Smooth muscle cell (in vitro differentiated cells): Measurements from ENCODE around the gene ITGB7. TPM values are rescaled to one million over a fixed set of nuclear protein-coding genes. Genes with fewer than 3 reads are reported as not detected.
A peak's percentile ranks its signal among the peaks of the same experiment; 100 is the strongest.

Experiments used
- DNase-seq: peaks from one replicate; lab custom pipeline; 2025; ENCODE audit not compliant: unreplicated experiment; lab: John Stamatoyannopoulos, UW
- H2AFZ ChIP-seq: fragments of 200-600 bp; sonication (generic); 2 replicates; pipeline ENCODE4 v1.6.0; 2016; ENCODE audit warnings: antibody characterized with exemption, low read depth, mild to moderate bottlenecking
- H3F3A ChIP-seq: fragments of 200-600 bp; sonication (generic); 2 replicates; pipeline ENCODE4 v1.6.0; 2017; ENCODE audit warnings: antibody characterized with exemption, low read depth
- H3K27ac ChIP-seq: fragments of 200-600 bp; sonication (generic); 2 replicates; pipeline ENCODE4 v1.5.1; 2016; ENCODE audit warnings: low read depth, mild to moderate bottlenecking
- H3K27me3 ChIP-seq: fragments of 200-600 bp; sonication (generic); 2 replicates; pipeline ENCODE4 v1.6.1; 2016; ENCODE audit warnings: low read depth, mild to moderate bottlenecking
- H3K36me3 ChIP-seq: fragments of 200-600 bp; sonication (generic); 2 replicates; pipeline ENCODE4 v1.5.1; 2016; ENCODE audit warnings: low read depth
- H3K4me1 ChIP-seq: fragments of 200-600 bp; sonication (generic); 2 replicates; pipeline ENCODE4 v1.5.1; 2016; ENCODE audit warnings: low read depth
- H3K4me2 ChIP-seq: fragments of 200-600 bp; sonication (generic); 2 replicates; pipeline ENCODE4 v1.6.0; 2016; ENCODE audit warnings: mild to moderate bottlenecking
- H3K4me3 ChIP-seq: fragments of 200-600 bp; sonication (generic); 2 replicates; pipeline ENCODE4 v1.5.1; 2016; ENCODE audit warnings: mild to moderate bottlenecking
- H3K79me2 ChIP-seq: fragments of 200-600 bp; sonication (generic); 2 replicates; pipeline ENCODE4 v1.6.0; 2016; ENCODE audit warnings: low read depth, mild to moderate bottlenecking
- H3K9ac ChIP-seq: fragments of 200-600 bp; sonication (generic); 2 replicates; pipeline ENCODE4 v1.6.0; 2016; ENCODE audit warnings: low read depth
- H3K9me3 ChIP-seq: fragments of 200-600 bp; sonication (generic); replicated peaks from 2 replicates; pipeline ENCODE4 v1.5.1; 2016; ENCODE audit warnings: low read depth
- H4K20me1 ChIP-seq: fragments of 200-600 bp; sonication (generic); 2 replicates; pipeline ENCODE4 v1.6.0; 2016; ENCODE audit warnings: low read depth
- WGBS: methylation state at CpG from one replicate; pipeline ENCODE4 v1.1.7; 2016; ENCODE audit warnings: low lambda C conversion rate; 5-methylcytosine and 5-hydroxymethylcytosine counted together
- polyA plus RNA-seq: library from polyadenylated mRNA; unstranded; fragments of >200 nt; fragmentation: Nextera tagmentation; extraction: Ambion mirVana; gene quantifications from 2 replicates; pipeline ENCODE4 v1.2.1, GENCODE V29; 2016
- total RNA-seq: library from RNA; depleted of rRNA; stranded (reverse); fragments of >200 nt; gene quantifications from 2 replicates; pipeline ENCODE4 v1.2.3, GENCODE V29; 2014
- TF ChIP-seq, protein P1 (sequence below): fragments of 200-600 bp; sonication (generic); IDR thresholded peaks from 2 replicates; pipeline ENCODE4 v1.5.1; 2017; ENCODE audit warnings: borderline replicate concordance, mild to moderate bottlenecking, antibody characterized with exemption; ENCODE audit not compliant: insufficient read depth, poor library complexity, severe bottlenecking

Gene ITGB7
- total and polyA plus RNA-seq, 2 experiments from 2014 or later: 5.8 TPM; not detected in 1

DNA sequence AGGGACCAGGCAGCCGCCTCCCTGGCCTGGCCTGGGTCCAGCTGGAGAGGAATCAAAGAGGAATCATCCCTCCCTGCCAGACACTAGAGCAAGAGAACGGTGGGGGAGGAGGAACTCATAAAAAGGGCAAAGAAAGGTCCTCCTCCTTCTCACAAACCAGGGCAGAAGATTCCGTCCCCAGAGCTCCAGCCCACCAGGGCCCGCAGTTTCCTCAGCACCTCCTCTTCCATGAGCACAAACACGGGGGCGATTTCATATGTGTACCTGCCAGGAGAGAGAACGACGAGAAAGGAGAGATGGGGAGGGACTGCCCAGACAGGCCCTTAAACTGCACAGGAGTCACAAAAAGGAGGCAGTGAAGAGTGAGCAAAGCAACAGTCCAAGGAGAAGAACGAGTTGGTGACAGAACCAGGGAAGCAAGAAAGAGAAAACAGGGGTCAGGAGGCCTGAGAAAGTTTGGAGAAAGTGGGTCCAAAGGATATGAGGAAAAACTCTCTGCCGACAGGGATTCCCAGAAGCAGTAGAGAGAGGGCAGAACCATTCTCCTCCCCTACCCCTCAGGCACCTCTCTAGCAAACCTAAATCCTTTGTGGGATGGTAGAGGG is 35.2 kb downstream of the ITGB7 start:
- Histone ChIP-seq H3K4me2 (peak overlapping the region; percentile 59), H3K9ac (no peak overlapping the region), H3K27me3 (no peaks in the 10 kb centered on the region), H4K20me1 (no peaks in the 10 kb centered on the region), H3K79me2 (no peaks in the 10 kb centered on the region), H3K9me3 (no peaks in the 10 kb centered on the region), H3K27ac (no peak overlapping the region), H3K4me3 (no peak overlapping the region), H3K4me1 (peaks cover 3% of the 10 kb centered on the region), H3K36me3 (no peaks in the 10 kb centered on the region), H2AFZ (no peak overlapping the region), H3F3A (no peaks in the 10 kb centered on the region)
- WGBS: 63% methylated on average over 10 of the region's 10 CpGs
- DNase-seq: no peak
- TF ChIP-seq, protein P1, sequence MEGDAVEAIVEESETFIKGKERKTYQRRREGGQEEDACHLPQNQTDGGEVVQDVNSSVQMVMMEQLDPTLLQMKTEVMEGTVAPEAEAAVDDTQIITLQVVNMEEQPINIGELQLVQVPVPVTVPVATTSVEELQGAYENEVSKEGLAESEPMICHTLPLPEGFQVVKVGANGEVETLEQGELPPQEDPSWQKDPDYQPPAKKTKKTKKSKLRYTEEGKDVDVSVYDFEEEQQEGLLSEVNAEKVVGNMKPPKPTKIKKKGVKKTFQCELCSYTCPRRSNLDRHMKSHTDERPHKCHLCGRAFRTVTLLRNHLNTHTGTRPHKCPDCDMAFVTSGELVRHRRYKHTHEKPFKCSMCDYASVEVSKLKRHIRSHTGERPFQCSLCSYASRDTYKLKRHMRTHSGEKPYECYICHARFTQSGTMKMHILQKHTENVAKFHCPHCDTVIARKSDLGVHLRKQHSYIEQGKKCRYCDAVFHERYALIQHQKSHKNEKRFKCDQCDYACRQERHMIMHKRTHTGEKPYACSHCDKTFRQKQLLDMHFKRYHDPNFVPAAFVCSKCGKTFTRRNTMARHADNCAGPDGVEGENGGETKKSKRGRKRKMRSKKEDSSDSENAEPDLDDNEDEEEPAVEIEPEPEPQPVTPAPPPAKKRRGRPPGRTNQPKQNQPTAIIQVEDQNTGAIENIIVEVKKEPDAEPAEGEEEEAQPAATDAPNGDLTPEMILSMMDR: no peak

- H3K4me2 ChIP-seq: peak overlapping the region; percentile 59
- H3K9me3 ChIP-seq: no peaks in the 10 kb centered on the region
- DNase-seq: no peak
- H3K27ac ChIP-seq: no peak overlapping the region
- TF ChIP-seq, protein P1: no peak
- H3K4me3 ChIP-seq: no peak overlapping the region
- H3K4me1 ChIP-seq: peaks cover 3% of the 10 kb centered on the region
- H3K36me3 ChIP-seq: no peaks in the 10 kb centered on the region
- H3K9ac ChIP-seq: no peak overlapping the region
- no peaks in the 10 kb centered on the region for H4K20me1 ChIP-seq
- H3F3A ChIP-seq: no peaks in the 10 kb centered on the region
- no peaks in the 10 kb centered on the region for H3K27me3 ChIP-seq
- no peak overlapping the region for H2AFZ ChIP-seq
- 74% methylated on average over 14 of the region's 14 CpGs for whole genome bisulfite sequencing
- no peaks in the 10 kb centered on the region for H3K79me2 ChIP-seq
Observed at GRCh38 chr12:53170876-53171724, 36.0 kb downstream of the ITGB7 start.

DNA sequence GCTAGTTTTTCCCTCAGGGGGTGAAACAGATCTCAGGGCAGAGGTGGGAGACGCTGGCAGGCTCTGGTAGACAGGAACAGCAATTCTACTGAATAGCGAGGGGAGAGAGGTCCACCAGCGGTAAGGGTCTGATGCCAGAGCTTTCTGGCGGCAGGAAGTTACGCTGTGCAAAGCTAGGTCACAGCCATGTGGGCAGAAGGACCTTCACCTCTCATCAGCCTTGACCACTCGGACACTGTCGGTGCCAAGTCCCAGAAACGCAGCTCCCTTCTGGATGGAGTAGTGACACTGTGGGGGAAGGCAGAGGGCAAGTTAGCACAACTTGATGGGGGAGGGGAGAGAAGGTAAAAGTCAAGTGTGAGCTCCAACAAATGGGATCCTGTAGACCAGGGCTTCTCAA is 36.8 kb downstream of the ITGB7 start:
- DNase-seq: no peak
- no peaks in the 10 kb centered on the region for H4K20me1 ChIP-seq
- no peaks in the 10 kb centered on the region for H3K9me3 ChIP-seq
- no peaks in the 10 kb centered on the region for H3K36me3 ChIP-seq
- 90% methylated on average over 8 of the region's 8 CpGs for WGBS
- H3K4me3 ChIP-seq: no peak overlapping the region
- no peak overlapping the region for H3K4me2 ChIP-seq
- no peaks in the 10 kb centered on the region for H3F3A ChIP-seq
- H3K4me1 ChIP-seq: peaks cover 3% of the 10 kb centered on the region
- no peaks in the 10 kb centered on the region for H3K79me2 ChIP-seq
- no peak overlapping the region for H3K9ac ChIP-seq
- TF ChIP-seq, protein P1: no peak
- H3K27me3 ChIP-seq: no peaks in the 10 kb centered on the region
- no peak overlapping the region for H3K27ac ChIP-seq
- no peak overlapping the region for H2AFZ ChIP-seq
